Gastroesophageal sphincter (tissue), 4 donors: Measurements from ENCODE around the gene TMEM255B. TPM values are rescaled to one million over a fixed set of nuclear protein-coding genes. Genes with fewer than 3 reads are reported as not detected.

Source experiments
- ATAC-seq: fragments of 150-250 bp; one replicate; pipeline ENCODE4 v1.9.1; 2016; ENCODE audit warnings: mild to moderate bottlenecking, moderate library complexity
- H3K27ac ChIP-seq, 4 donors: fragments of 200-600 bp; sonication (generic) in 3 of 4; 1 replicate in 3 of 4; 2 replicates in 1 of 4; pipeline ENCODE4 v1.5.1; 2016 to 2019
- H3K27me3 ChIP-seq: fragments of 200-600 bp; sonication (generic); one replicate; pipeline ENCODE4 v1.5.1; 2019
- H3K36me3 ChIP-seq, 2 donors: fragments of 200-600 bp; sonication (generic); one replicate each; pipeline ENCODE4 v1.5.1; 2019; ENCODE audit warnings: control low read depth in 1 of 2
- H3K4me1 ChIP-seq, 3 donors: fragments of 200-600 bp; sonication (generic); 1 replicate in 2 of 3; 2 replicates in 1 of 3; pipeline ENCODE4 v1.5.1; 2016 to 2019; ENCODE audit warnings: control low read depth in 2 of 3
- H3K4me3 ChIP-seq, 2 donors: fragments of 200-600 bp; sonication (generic); one replicate each; pipeline ENCODE4 v1.5.1; 2019; ENCODE audit warnings: mild to moderate bottlenecking in 1 of 2, moderate library complexity in 1 of 2
- H3K9me3 ChIP-seq, 3 donors: fragments of 200-600 bp; sonication (generic); one replicate each; pipeline ENCODE4 v1.5.1; 2017 to 2019; ENCODE audit warnings: control low read depth in 2 of 3
- EP300 ChIP-seq: sonication (generic); formaldehyde crosslinking; IDR thresholded peaks from one replicate; pipeline ENCODE4 v1.6.1; 2017; ENCODE audit warnings: antibody characterized with exemption, mild to moderate bottlenecking
- POLR2A ChIP-seq, 2 donors: fragments of 450-650 bp; IDR thresholded peaks; one replicate each; pipeline ENCODE4 v1.6.1; 2017; ENCODE audit warnings: antibody characterized with exemption in 2 of 2, mild to moderate bottlenecking in 2 of 2, moderate library complexity in 1 of 2
- POLR2AphosphoS5 ChIP-seq: sonication (generic); formaldehyde crosslinking; IDR thresholded peaks from one replicate; pipeline ENCODE4 v1.6.1; 2017; ENCODE audit warnings: antibody characterized with exemption
- WGBS, 2 donors: methylation state at CpG; one replicate each; pipeline ENCODE4 v1.1.5; 2018; ENCODE audit warnings: low coverage in 1 of 2; 5-methylcytosine and 5-hydroxymethylcytosine counted together
- total RNA-seq, 4 donors: library from RNA; depleted of rRNA; stranded (reverse); fragments of >200 nt; gene quantifications; one replicate each; pipeline ENCODE4 v1.1.0, GENCODE V29; 2016
- TF ChIP-seq, protein P1 (sequence below), 4 experiments: fragments of 200-600 bp in 2 of 4; fragments of 450-650 bp in 2 of 4; sonication (generic) in 1 of 4; IDR thresholded peaks; one replicate each; pipeline ENCODE4 v1.5.1; 2017 to 2019; ENCODE audit warnings: antibody characterized with exemption in 4 of 4, mild to moderate bottlenecking in 2 of 4, moderate library complexity in 2 of 4

TMEM255B gene
- total RNA-seq, 4 donors from 2014 or later, result 4.9 to 13.2 (median 7.8) TPM

DNA sequence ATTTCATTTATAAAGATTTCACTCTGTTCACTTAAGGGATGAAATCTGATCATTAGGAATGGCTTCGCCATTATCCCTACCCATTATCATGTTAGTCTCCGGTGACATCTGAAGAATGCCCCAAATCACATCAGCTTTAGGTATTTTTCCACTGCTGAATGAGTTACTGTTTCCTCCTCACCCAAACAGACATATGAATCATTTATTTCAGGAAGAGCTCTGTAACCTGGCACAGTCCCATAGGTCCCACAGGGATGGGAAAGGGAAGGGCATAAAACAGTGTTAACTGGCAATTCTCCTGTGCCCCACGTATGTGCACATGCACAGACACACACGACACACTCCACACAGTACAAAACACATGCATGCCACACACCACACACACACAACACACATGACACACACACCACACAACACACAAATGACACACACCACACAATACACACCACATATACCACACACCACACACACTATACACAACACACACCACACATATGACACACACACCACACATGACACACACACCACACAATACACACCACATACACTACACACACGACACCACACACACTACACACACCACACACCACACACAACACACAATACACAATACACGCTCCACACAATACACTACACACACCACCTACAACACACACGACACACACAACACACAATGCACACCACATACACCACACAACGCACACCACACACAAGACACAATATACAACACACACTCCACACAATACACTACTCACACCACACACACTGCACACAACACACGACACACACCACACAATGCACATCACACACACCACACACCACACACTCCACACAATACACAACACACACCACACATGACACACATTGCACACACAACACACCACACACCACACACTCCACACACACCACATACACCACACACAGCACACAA lies 15.4 kb downstream of the TMEM255B start:
- peaks cover 0 to 10% (median 0%) of the 10 kb centered on the region in 3 donors for H3K9me3 ChIP-seq
- no peaks in the 10 kb centered on the region for H3K4me1 ChIP-seq
- no peak overlapping the region for H3K27ac ChIP-seq
- TF ChIP-seq POLR2AphosphoS5, result peak; percentile 51
- no peak for TF ChIP-seq POLR2A (IDR thresholded peaks at IDR 0.05)
- TF ChIP-seq, protein P1, sequence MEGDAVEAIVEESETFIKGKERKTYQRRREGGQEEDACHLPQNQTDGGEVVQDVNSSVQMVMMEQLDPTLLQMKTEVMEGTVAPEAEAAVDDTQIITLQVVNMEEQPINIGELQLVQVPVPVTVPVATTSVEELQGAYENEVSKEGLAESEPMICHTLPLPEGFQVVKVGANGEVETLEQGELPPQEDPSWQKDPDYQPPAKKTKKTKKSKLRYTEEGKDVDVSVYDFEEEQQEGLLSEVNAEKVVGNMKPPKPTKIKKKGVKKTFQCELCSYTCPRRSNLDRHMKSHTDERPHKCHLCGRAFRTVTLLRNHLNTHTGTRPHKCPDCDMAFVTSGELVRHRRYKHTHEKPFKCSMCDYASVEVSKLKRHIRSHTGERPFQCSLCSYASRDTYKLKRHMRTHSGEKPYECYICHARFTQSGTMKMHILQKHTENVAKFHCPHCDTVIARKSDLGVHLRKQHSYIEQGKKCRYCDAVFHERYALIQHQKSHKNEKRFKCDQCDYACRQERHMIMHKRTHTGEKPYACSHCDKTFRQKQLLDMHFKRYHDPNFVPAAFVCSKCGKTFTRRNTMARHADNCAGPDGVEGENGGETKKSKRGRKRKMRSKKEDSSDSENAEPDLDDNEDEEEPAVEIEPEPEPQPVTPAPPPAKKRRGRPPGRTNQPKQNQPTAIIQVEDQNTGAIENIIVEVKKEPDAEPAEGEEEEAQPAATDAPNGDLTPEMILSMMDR (IDR thresholded peaks at IDR 0.05), result no peak
- no peak for TF ChIP-seq EP300
- no peak overlapping the region for H3K4me3 ChIP-seq
- peaks cover 0 to 13% of the 10 kb centered on the region in 2 donors for H3K36me3 ChIP-seq
- 70 to 82% methylated on average over 5 to 7 of the region's 9 CpGs for WGBS, 2 donors
- peaks cover 29% of the 10 kb centered on the region for H3K27me3 ChIP-seq
- peak; percentile 41 for ATAC-seq

DNA sequence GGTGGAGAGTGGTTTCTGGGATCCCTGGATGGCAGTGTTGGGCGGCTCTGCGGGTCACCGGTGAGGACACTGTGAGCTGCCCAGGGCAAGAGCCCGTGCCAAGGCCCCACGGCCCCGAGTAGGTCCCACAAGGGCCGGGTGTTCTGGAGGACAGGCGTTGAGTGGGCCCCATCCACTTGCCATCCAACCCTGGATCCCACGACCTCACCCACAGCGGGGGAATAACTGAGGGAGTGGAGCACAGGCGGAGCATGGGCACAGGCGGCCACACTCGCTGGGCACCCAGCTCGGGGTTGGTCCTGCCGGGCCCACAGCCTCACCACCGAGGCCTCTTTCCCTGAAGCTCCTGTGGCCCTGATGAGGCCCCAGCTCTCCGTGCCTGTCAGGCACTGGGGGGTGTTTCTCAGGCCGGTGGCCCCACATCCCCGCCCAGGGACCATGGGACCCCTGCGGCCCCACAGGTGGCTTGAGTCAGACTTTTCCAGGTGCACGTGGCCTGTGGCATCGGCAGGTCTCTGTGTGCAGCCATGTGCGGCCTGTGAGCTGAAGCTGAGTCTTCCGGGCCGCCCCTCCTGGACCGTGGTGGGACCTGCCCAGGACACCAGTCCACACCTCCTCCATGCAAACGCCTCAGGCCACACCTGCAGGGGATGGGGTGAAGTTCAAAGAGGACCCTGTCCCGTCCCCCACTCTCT lies 16.6 kb downstream of the TMEM255B start:
- Histone ChIP-seq H3K9me3 (peaks cover 0 to 10% (median 0%) of the 10 kb centered on the region in 3 donors), H3K27me3 (peaks cover 29% of the 10 kb centered on the region), H3K4me3 (no peak overlapping the region), H3K4me1 (no peaks in the 10 kb centered on the region), H3K27ac (no peak overlapping the region), H3K36me3 (peaks cover 0 to under 1% of the 10 kb centered on the region in 2 donors)
- WGBS, 2 donors, result 60% methylated on average over 1 of the region's 28 CpGs; no CpG with 5 or more reads in 1 of the 2 donors
- TF ChIP-seq POLR2A (IDR thresholded peaks at IDR 0.05) (no peak), EP300 (no peak), POLR2AphosphoS5 (no peak)
- TF ChIP-seq, protein P1 (IDR thresholded peaks at IDR 0.05), result no peak
- no peak for ATAC-seq

DNA sequence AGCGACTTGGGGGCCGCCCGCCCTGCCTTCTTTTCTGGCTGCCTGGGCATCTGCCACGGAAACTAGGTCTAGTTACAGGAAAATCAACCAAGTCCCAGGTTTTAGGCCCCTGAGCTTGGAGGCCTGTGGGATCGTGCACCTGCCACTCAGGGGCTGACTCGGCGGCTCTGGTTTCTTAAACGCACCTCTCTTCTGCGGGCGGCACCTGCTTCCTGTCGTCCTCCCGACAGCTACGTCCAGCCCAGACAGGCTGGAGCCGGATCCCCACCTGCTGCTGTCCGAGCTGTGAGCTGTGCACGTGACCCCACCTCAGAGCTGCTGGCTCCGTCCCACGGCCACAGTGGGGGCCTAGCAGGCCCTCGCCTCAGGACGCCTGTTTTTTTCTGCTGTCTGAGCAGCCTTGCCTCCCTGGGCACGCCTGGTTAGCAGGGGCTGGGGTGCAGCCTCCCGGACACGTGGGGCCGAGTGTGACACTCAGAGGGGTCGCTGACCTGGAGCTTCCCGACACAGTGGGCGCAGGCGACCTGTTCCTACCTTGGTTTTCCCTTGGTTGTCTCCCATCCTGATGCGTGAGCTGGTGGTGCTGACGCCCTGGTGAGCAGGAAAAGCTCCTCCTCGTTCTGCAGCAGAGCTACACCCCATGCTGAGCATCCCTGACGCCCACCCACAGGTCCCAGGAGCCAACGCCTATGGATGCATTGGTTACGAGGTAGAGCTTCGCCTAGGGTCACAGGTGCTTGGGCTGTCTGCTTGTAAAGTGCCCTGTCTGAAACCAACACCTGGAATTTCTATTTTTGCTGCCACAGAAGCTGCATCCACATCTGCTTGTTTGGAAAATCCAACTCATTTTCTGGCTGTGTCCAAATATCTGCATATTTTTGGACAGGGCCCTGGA lies 17.5 kb downstream of the TMEM255B start:
- Histone ChIP-seq H3K27me3 (peaks cover 29% of the 10 kb centered on the region), H3K27ac (no peak overlapping the region), H3K36me3 (no peaks in the 10 kb centered on the region), H3K9me3 (peaks cover 0 to 10% (median 0%) of the 10 kb centered on the region in 3 donors), H3K4me3 (no peak overlapping the region), H3K4me1 (no peaks in the 10 kb centered on the region)
- 77 to 80% methylated on average over 1 to 9 of the region's 35 CpGs for WGBS, 2 donors
- TF ChIP-seq POLR2AphosphoS5 (no peak), EP300 (no peak), POLR2A (IDR thresholded peaks at IDR 0.05) (no peak)
- TF ChIP-seq, protein P1 (IDR thresholded peaks at IDR 0.05), result no peak
- ATAC-seq, result no peak

DNA sequence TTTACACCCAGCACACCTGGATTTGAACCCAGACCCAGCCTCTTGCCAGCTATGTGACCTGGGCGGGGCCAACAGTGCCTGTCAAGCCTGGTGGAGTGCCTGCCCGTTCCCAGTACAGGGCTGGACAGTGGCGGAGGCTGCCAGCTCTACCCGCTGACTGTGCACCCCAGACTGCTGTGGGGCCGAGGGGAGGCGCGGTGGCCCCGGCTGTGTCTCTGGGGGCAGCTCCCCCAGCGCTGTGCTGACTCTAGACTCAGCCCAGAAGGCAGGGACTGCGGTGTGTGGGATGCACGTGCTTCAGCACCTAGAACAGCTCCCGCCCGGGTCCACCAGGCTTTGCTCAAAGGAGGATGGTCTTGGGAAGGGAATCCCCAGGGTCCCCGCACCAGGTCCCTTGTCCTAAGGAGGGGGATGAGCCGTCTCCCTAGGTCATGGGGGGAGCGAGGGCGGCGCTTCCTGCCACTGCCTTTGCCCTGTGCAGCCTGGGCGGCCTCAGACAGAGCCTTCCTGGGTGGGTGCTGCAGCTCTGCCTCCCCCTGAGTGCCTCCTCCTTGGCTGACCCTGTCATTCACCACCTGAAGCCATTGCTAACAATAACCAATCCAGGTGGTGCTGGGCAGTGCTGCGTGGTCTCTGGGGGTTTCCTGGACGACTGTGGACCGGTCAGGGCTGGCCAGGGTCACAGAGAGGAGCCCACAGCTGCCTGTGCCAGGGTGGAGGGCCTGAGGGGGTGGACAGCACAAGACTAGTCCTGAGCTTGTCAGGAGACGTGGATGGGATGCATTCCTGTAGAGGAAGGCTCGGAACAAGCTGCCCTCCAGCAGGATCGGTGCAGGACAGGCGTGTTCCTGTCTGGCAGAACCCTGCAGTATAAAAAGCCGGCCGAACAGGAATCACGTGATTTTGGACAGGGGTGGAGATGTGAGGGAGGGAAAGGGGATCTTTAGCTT lies 18.6 kb downstream of the TMEM255B start:
- Histone ChIP-seq H3K27ac (no peak overlapping the region), H3K4me1 (no peaks in the 10 kb centered on the region), H3K4me3 (no peak overlapping the region), H3K9me3 (peaks cover 0 to 2% (median 0%) of the 10 kb centered on the region in 3 donors), H3K36me3 (no peaks in the 10 kb centered on the region), H3K27me3 (peaks cover 29% of the 10 kb centered on the region)
- TF ChIP-seq EP300, result no peak
- TF ChIP-seq, protein P1 (IDR thresholded peaks at IDR 0.05), result no peak
- no peak for TF ChIP-seq POLR2A (IDR thresholded peaks at IDR 0.05)
- TF ChIP-seq POLR2AphosphoS5, result no peak
- WGBS, 2 donors, result 60 to 71% methylated on average over 3 to 4 of the region's 29 CpGs
- ATAC-seq, result no peak
